HFF-Myc (cell line): ENCODE results near the gene TEAD1.

Experiments
- DNase-seq: peaks from one replicate; pipeline ENCODE4 v3.0.0-alpha.2; 2011; ENCODE audit warnings: low read depth; ENCODE audit errors: extremely low read depth
- H3K4me3 ChIP-seq: replicated peaks from 2 replicates; pipeline ENCODE4 v1.5.1; 2011; ENCODE audit warnings: low read depth, mild to moderate bottlenecking, control low read depth, low read length
- CTCF ChIP-seq: IDR thresholded peaks from 2 replicates; pipeline ENCODE4 v1.5.1; 2012; ENCODE audit warnings: mild to moderate bottlenecking, low read depth, low read length, control low read depth; ENCODE audit errors: missing control alignments

TEAD1 gene

GRCh38 chr11:12693094-12693478 lies 18.9 kb downstream of the TEAD1 start:
- TF ChIP-seq CTCF: no peak

GRCh38 chr11:12693479-12694182 lies 19.4 kb downstream of the TEAD1 start:
- peak; percentile 98 for DNase-seq
- no peak for TF ChIP-seq CTCF
- peak overlapping the region; percentile 31 for H3K4me3 ChIP-seq

More at GRCh38 chr11:12693094-12693478, 18.9 kb downstream of the TEAD1 start:
- peak overlapping the region; percentile 31 for H3K4me3 ChIP-seq
- DNase-seq: no peak

GRCh38 chr11:12694183-12694531 lies 19.9 kb downstream of the TEAD1 start:
- no peak for DNase-seq
- TF ChIP-seq CTCF: no peak
- H3K4me3 ChIP-seq: peak overlapping the region; percentile 16

- H3K4me3 ChIP-seq: no peak overlapping the region
- no peak for TF ChIP-seq CTCF
- DNase-seq: no peak
Observed at GRCh38 chr11:12695221-12695794, 21.1 kb downstream of the TEAD1 start.

- H3K4me3 ChIP-seq: no peak overlapping the region
- DNase-seq: no peak
- no peak for TF ChIP-seq CTCF
Observed at GRCh38 chr11:12695873-12696272, 21.7 kb downstream of the TEAD1 start.

DNA sequence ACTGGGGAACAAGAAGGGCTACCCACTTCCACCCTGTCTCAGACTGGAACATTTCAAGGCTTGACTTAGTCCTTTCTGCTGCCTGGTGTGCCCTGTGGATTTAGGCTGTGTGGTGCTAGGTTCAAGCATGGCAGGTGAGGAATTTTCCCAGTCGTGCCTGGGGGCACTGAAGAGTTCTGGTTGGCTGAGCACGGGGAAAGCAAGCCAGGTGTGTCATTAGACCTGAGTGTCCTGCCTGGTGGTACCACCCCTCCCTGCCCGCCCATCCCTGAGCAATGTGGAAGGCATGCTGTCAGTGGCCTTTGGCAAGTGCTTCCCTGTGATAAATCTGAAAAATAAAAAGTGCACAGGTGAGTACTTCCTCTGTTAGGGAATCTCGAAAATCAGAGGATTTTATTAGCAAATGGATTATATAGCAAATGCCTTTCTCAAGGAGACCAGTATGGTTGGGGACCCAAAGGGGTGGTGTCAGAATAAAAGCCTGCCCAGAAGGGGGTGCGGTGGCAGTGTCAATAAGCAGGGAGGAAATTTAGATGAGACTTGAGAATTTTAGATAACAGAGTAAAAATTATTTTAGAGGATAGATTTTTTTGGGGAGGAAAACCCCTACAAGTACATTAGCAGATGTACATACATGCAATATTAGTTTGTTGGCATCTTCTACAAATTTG lies 22.8 kb downstream of the TEAD1 start:
- TF ChIP-seq CTCF: no peak
- H3K4me3 ChIP-seq: no peak overlapping the region
- no peak for DNase-seq
